D341Med (cell line): ENCODE measurements around the gene MAL.

Experiments used
- DNase-seq: peaks from one replicate; pipeline ENCODE4 v3.0.0; 2012; ENCODE audit warnings: low spot score

MAL gene

DNA sequence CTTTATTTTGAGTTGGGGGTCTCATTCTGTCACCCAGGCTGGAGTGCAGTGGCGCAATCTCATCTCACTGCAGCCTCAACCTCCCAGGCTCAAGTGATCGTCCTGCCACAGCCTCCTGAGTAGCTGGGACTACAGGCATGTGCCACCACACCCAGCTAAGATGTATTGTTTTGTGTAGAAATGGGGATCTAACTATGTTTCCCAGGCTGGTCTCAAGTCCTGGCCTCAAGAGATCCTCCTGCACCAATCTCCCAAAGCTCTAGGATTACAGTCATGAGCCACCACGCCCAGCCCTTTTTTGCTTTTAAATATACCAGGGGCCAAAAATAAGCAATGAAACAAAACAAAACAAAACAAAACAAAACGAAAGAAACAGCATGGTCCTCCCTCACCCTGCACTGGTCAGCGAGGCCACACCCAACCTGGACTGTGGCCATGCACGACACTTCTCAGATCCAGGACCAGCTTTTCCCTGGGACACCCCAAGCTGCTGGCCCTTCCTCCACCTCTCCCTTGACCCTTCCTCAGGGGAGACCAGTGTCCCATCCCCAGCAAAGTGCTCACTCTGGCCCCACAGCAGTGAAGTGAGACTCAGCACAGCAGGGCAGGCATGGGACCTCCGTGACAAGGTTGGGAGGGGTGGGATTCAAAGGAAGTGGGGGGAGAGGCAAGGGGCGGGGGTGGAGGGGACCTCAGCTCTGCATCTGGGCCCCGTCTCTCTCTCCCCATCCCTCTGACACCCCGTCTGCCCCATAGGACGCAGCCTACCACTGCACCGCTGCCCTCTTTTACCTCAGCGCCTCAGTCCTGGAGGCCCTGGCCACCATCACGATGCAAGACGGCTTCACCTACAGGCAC is 23.5 kb downstream of the MAL start:
- no peak for DNase-seq

DNA sequence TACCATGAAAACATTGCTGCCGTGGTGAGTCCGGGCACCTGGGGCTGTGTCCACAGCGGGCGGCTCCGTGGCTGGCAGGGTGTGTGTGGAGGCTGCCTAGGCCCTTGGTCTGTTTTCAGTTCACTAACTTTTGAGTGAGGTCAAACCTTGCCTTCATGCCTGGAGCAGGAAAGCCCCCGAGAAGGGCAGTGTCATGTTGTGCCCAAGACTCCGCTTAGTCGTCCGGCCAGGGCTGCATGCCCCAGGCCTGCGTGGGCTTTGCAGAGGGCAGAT is 24.1 kb downstream of the MAL start:
- no peak for DNase-seq

- DNase-seq, result no peak
Observed at GRCh38 chr2:95049961-95050360, 24.5 kb downstream of the MAL start.

DNA sequence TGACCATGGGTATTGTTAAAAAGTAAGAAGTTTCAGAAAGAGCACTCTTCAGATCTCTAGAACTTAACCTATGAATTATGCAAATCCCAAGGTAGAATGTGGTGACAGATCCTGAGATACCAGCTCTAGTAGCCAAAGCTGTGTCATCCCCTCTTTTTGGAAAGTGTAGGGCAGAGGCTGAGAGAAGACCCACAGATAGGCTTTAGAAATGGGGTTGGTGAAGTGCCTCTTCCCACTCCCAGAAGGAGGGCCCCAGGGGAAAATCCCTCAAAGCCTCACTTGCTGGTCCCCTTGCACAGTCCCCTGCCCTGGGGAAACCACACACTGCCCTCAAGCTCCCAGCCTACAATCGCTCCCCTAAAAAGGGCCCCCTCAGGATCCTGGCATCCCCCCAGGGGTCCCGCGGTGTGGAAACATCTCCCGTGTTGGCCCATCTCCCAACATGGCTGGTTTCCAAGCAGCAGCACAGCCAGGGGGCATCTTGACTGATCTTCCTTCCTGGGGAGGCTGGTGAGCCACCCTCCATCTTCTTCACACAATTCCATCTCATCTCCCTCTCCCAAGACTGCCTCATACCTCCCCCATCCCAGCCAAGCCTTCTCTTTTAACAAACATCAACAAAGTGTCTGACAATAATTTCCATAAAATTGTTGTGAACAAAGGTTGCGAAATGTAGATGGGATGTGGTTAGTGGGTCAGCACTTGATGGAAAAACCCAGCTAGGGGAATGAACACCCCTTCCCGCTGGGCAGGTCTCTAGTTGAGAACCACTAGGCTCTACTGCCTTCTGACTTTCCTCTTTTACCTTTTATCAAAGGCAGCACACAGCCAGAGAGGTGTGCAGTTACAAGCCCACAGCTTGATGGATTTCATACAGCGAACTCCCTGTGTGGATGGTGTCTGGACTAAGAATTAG is 25.1 kb downstream of the MAL start:
- no peak for DNase-seq

GRCh38 chr2:95051626-95052025 is 26.1 kb downstream of the MAL start:
- no peak for DNase-seq

GRCh38 chr2:95052307-95052706 is 26.8 kb downstream of the MAL start:
- no peak for DNase-seq

GRCh38 chr2:95052804-95053479 is 27.4 kb downstream of the MAL start:
- no peak for DNase-seq

GRCh38 chr2:95053543-95053942 is 28.0 kb downstream of the MAL start:
- no peak for DNase-seq

- DNase-seq, result no peak
Observed at GRCh38 chr2:95054016-95054415, 28.5 kb downstream of the MAL start.

GRCh38 chr2:95055262-95055661 is 29.8 kb downstream of the MAL start:
- DNase-seq, result no peak

DNA sequence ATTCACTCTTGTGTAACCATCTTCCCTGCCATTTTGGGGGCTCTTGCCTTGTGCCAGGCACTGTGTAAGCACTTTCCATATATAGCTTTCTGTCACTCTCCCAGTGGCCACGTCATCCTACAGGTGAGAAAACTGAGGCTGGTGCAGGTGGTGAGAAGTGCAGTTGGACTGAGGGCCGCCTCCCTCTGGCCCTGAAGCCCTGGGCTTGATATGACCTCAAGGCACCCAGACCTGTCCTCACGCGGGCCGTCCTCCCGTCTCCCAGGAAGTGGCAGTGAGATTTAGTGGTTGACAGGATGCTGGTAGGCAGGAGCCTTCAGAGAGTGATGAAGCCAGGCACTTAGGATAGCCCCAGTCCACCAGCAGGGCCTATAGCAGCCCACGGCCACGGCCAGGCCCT is 30.5 kb downstream of the MAL start:
- DNase-seq, result no peak

GRCh38 chr2:95056461-95057459 is 31.3 kb downstream of the MAL start:
- DNase-seq, result no peak

DNA sequence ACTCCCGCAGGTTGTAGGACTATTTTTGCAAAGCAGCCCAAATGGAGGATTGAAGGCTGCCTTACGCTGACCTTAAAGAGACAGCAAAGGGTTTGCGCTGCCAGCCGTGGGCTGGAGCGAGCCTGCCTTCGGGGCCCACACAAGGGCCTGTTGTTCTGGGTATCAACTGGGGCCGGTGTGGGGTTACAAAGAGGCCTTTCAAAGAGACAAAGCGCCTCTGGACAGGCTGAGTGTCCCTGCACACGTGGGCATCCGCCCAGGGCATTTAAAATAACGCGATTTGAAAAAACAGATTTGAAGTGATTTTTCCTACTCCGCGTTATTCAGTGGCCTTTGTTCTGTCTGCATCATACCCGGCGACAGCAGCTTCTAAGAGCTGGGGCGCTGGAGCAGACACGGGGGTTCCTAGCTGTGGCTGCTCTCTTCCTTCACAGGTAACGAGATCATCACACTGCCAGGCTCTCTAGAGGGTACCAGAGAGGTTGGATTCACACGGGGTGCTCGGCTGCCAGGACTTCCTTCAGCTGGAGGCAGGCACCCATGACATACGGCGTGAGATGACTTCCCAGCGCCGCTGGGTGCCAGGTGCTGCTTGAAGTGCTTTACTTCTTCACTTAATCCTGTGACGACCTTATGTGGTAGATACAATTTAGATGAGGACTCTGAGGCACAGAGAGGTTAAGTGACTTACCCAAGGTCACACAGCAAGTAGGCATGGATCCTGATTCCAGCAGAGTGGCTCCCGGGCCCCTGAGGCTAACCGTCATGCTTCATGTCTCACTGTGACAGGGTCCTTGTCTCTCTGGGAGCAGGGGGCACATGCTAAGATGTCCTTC is 32.2 kb downstream of the MAL start:
- no peak for DNase-seq

GRCh38 chr2:95058466-95058988 is 33.0 kb downstream of the MAL start:
- DNase-seq, result no peak

GRCh38 chr2:95058989-95059641 is 33.6 kb downstream of the MAL start:
- DNase-seq, result no peak

- DNase-seq, result no peak
Observed at GRCh38 chr2:95059656-95060370, 34.3 kb downstream of the MAL start.

DNA sequence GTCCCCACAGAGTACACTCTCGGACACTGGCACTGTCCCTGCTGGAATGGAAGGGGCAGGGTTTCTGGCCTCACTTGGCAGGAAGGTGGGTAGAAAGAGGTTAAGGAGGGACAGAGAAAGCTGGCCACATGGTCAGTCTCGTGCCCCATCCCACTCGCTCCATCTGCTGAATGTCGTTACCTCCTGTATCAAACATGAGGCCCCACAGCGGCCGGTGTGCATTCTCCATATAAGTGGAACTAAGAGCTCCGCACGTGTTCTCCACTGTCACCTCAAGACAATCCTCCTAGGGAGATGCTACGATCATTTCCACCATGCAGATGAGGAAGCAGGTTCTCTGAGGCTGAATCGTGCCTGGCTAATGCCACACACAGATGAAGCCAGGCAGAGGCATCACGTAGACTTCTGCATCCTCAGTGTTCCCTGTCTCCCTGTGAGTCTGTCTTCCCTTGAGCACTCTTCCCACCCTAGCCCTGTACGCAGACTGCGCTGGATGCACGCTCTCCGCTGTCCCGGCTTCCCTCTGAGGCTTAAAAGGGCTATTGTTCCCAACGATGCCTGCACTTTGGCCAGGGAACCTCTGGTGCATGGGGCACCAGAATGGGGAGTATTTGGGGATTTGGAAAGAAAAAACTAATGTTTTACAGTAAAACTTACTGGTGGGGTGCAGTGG is 35.1 kb downstream of the MAL start:
- no peak for DNase-seq

DNA sequence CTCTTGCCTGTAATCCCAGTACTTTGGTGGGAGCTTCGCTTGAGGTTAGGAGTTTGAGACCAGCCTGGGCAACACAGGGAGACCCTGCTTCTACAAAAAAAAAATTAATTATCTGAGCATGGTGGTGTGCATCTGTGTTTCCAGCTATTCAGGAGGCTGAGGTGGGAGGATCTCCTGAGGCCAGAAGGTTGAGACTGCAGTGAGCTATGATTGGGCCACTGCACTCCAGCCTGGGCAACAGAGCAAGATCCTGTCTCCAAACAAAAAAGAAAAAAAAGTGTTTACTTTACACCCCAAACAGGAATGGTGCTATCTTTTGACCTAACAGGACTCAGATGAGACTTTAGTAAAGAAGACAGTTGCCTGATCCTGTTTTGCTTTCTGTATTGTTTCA is 35.6 kb downstream of the MAL start:
- DNase-seq, result no peak
